ENCODE measurements around the gene KIRREL3. TPM values are rescaled to one million over a fixed set of nuclear protein-coding genes. Genes with fewer than 3 reads are reported as not detected.

The KIRREL3 gene
- total RNA-seq, 5 donors from 2014 or later (not counting 1 experiment from before 2014, with no cell fraction given): not detected

DNA sequence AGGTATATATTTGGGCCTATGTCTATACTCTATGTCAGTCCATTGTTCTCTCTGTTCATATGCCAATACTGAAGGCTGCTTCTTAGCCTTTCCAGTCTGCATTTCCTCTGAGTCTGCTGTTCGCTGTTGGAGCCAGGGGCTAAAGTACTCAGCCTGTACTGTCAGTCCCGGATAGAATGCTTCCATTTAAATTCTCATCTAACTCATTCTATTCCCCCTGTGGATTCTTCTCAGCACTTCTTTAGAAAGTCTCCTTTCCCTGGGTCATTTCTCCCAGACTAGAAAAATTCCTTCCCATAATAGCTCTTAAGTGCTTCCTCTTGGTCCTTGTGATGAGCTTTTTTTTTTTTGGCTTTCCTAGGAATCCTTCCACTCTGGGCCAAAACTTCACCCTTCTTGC, 293.1 kb downstream of the KIRREL3 start:
- Histone ChIP-seq H3K4me3 (ENCODE audit: control insufficient read depth in 1 of 2, extremely low read depth in 1 of 2, low read length in 1 of 2) (no peak overlapping the region), H3K9me3 (no peaks in the 10 kb centered on the region), H3K27ac (ENCODE audit: low read length) (no peak overlapping the region), H3K4me1 (ENCODE audit: control insufficient read depth in 1 of 2, extremely low read depth in 1 of 2, insufficient read depth in 2 of 2, low read length in 2 of 2) (no peaks in the 10 kb centered on the region), H3K27me3 (replicated peaks in 1 of 2; ENCODE audit: control insufficient read depth in 2 of 2, extremely low read depth in 1 of 2, insufficient read depth in 2 of 2, low read length in 1 of 2) (peaks cover 0 to 13% of the 10 kb centered on the region in 2 experiments), H3K36me3 (ENCODE audit: control insufficient read depth in 2 of 2, extremely low read depth in 1 of 2, insufficient read depth in 1 of 2, low read length in 1 of 2) (no peaks in the 10 kb centered on the region)
- DNase-seq (no peak), ATAC-seq (replicated peaks in 1 of 4) (no peak)
- no peak overlapping the region for H3K27ac Mint-ChIP-seq
- H3K27me3 Mint-ChIP-seq: peaks cover 5 to 25% of the 10 kb centered on the region in 2 donors
- WGBS (ENCODE audit: insufficient coverage): 79% methylated on average over 2 of the region's 2 CpGs
- no peak overlapping the region for H3K4me3 Mint-ChIP-seq
- no peaks in the 10 kb centered on the region for H3K9me3 Mint-ChIP-seq
- ChIA-PET CTCF (no interaction called here), POLR2A (no interaction called here)
- no peaks in the 10 kb centered on the region for H3K4me1 Mint-ChIP-seq
- no peaks in the 10 kb centered on the region for H3K36me3 Mint-ChIP-seq

DNA sequence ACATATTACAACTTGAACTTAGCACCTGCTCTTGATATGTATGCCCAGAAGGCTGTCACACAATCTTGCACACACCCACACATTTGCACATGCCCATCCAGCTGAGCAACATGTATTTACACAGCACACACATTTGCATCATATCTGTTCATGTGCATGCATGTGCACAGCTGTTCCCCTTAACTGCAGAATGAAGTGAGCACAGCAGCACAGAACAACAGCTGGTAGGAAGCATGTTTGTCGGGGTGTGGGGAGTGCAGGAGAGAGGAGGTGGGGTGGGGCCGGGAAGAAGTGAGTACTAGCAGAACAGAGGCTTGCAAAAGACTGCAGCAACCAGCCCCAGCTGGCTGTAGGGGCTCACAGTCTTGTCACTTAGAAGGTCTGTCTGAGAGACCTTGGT, 296.5 kb downstream of the KIRREL3 start:
- no peak overlapping the region for H3K4me3 Mint-ChIP-seq

DNA sequence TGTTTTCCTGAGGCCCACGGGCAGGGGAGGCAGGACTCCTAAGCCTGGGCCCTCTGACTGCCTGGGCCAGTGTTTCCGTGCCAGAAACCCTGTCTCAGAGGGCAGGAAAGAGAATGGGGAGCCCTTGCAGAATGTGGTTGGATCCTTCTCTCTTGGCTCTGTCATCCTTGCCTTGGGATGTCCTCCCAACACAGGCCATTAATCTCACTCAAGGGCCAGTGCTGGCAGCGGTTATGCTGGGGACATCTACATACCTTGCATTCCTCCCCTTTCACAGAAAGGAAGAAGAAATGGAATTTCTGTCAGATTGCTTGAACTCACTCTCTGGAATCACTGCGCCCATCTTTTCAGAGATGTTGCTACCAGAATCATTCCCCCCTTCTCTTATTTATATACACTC, 296.9 kb downstream of the KIRREL3 start:
- DNase-seq (no peak), ATAC-seq (replicated peaks in 1 of 4) (no peak)
- Histone ChIP-seq H3K4me1 (ENCODE audit: control insufficient read depth in 1 of 2, extremely low read depth in 1 of 2, insufficient read depth in 2 of 2, low read length in 2 of 2) (no peaks in the 10 kb centered on the region), H3K9me3 (no peaks in the 10 kb centered on the region), H3K36me3 (ENCODE audit: control insufficient read depth in 2 of 2, extremely low read depth in 1 of 2, insufficient read depth in 1 of 2, low read length in 1 of 2) (no peaks in the 10 kb centered on the region), H3K4me3 (ENCODE audit: control insufficient read depth in 1 of 2, extremely low read depth in 1 of 2, low read length in 1 of 2) (no peak overlapping the region), H3K27ac (ENCODE audit: low read length) (no peak overlapping the region), H3K27me3 (replicated peaks in 1 of 2; ENCODE audit: control insufficient read depth in 2 of 2, extremely low read depth in 1 of 2, insufficient read depth in 2 of 2, low read length in 1 of 2) (peaks cover 0 to 4% of the 10 kb centered on the region in 2 experiments)
- Mint-ChIP-seq H3K4me3 (no peak overlapping the region), H3K9me3 (no peaks in the 10 kb centered on the region), H3K36me3 (no peaks in the 10 kb centered on the region), H3K27ac (no peak overlapping the region), H3K4me1 (no peaks in the 10 kb centered on the region), H3K27me3 (peaks cover 1 to 2% of the 10 kb centered on the region in 2 donors)
- ChIA-PET CTCF (no interaction called here), POLR2A (no interaction called here)
- WGBS (ENCODE audit: insufficient coverage): 56% methylated on average over 2 of the region's 4 CpGs

More for the DNA sequence above, 296.5 kb downstream of the KIRREL3 start:
- H3K4me3 ChIP-seq (ENCODE audit: control insufficient read depth in 1 of 2, extremely low read depth in 1 of 2, low read length in 1 of 2): no peak overlapping the region
- no peak for DNase-seq
- no peak for ATAC-seq (replicated peaks in 1 of 4)
- Mint-ChIP-seq H3K27me3 (peaks cover 5% of the 10 kb centered on the region in 2 donors), H3K4me1 (no peaks in the 10 kb centered on the region), H3K9me3 (no peaks in the 10 kb centered on the region), H3K27ac (no peak overlapping the region), H3K36me3 (no peaks in the 10 kb centered on the region)
- CTCF ChIA-PET: no interaction called here
- H3K27ac ChIP-seq (ENCODE audit: low read length): no peak overlapping the region
- no peaks in the 10 kb centered on the region for H3K9me3 ChIP-seq
- POLR2A ChIA-PET: no interaction called here
- H3K4me1 ChIP-seq (ENCODE audit: control insufficient read depth in 1 of 2, extremely low read depth in 1 of 2, insufficient read depth in 2 of 2, low read length in 2 of 2): no peaks in the 10 kb centered on the region
- H3K36me3 ChIP-seq (ENCODE audit: control insufficient read depth in 2 of 2, extremely low read depth in 1 of 2, insufficient read depth in 1 of 2, low read length in 1 of 2): no peaks in the 10 kb centered on the region
- 52% methylated on average over 2 of the region's 2 CpGs for WGBS (ENCODE audit: insufficient coverage)
- H3K27me3 ChIP-seq (replicated peaks in 1 of 2; ENCODE audit: control insufficient read depth in 2 of 2, extremely low read depth in 1 of 2, insufficient read depth in 2 of 2, low read length in 1 of 2): peaks cover 0 to 3% of the 10 kb centered on the region in 2 experiments

DNA sequence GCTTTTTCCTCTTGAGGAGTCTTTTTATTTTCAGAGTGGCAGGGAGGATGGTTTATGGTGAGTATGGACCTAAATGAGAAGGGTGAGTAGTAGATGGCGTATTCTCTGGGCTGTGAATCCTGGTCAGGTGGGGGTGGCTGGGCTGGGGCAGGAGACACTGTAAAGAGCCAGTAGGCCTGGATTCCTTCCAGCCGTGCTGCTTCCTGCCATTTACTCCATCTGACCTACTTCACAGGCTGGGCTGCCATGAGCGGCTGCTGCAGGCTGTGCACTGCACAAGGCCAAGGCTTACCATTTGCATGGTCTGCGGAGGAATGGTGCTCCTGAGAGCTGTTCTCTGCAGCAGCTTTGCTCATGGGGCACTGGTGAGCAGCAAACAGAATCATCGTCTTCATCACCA, 297.6 kb downstream of the KIRREL3 start:
- no peak overlapping the region for H3K27ac Mint-ChIP-seq
- H3K4me3 Mint-ChIP-seq: no peak overlapping the region
- 80% methylated on average over 5 of the region's 5 CpGs for WGBS (ENCODE audit: insufficient coverage)
- Histone ChIP-seq H3K27me3 (replicated peaks in 1 of 2; ENCODE audit: control insufficient read depth in 2 of 2, extremely low read depth in 1 of 2, insufficient read depth in 2 of 2, low read length in 1 of 2) (peaks cover 0 to 9% of the 10 kb centered on the region in 2 experiments), H3K36me3 (ENCODE audit: control insufficient read depth in 2 of 2, extremely low read depth in 1 of 2, insufficient read depth in 1 of 2, low read length in 1 of 2) (no peaks in the 10 kb centered on the region), H3K27ac (ENCODE audit: low read length) (no peak overlapping the region), H3K9me3 (no peaks in the 10 kb centered on the region), H3K4me3 (ENCODE audit: control insufficient read depth in 1 of 2, extremely low read depth in 1 of 2, low read length in 1 of 2) (no peak overlapping the region), H3K4me1 (ENCODE audit: control insufficient read depth in 1 of 2, extremely low read depth in 1 of 2, insufficient read depth in 2 of 2, low read length in 2 of 2) (no peaks in the 10 kb centered on the region)
- no peaks in the 10 kb centered on the region for H3K36me3 Mint-ChIP-seq
- peaks cover 0 to 5% of the 10 kb centered on the region in 2 donors for H3K27me3 Mint-ChIP-seq
- DNase-seq (no peak), ATAC-seq (replicated peaks in 1 of 4) (no peak)
- POLR2A ChIA-PET: no interaction called here
- no peaks in the 10 kb centered on the region for H3K4me1 Mint-ChIP-seq
- CTCF ChIA-PET: no interaction called here
- H3K9me3 Mint-ChIP-seq: no peaks in the 10 kb centered on the region

DNA sequence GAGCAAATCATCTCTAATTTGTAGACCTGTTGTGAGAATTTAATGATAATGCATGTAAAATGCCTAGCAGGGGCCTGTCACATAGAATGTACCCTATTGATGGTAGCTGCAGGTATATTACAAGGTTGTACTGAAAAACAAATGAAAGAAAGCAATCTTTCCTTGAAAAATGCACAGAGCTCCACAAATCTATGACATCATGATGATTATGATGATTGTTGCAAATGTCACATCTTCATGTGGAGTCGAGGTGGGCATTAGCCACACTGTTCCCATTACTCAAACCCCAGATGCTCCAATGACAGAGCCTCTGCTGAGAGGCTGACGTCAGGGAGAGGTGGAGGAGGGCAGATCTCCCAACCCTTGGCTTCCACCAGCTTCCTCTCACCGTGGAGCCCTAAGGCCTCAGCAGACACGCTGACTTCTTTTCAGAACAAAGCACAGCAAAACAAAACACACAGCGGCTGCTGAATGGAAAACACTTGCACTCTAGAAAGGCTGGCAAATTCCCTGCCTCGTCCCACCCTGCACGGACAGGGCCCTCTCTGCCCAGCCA, 298.3 kb downstream of the KIRREL3 start:
- H3K36me3 Mint-ChIP-seq: no peaks in the 10 kb centered on the region
- H3K27ac ChIP-seq (ENCODE audit: low read length): no peak overlapping the region
- H3K36me3 ChIP-seq (ENCODE audit: control insufficient read depth in 2 of 2, extremely low read depth in 1 of 2, insufficient read depth in 1 of 2, low read length in 1 of 2): no peaks in the 10 kb centered on the region
- H3K27me3 ChIP-seq (replicated peaks in 1 of 2; ENCODE audit: control insufficient read depth in 2 of 2, extremely low read depth in 1 of 2, insufficient read depth in 2 of 2, low read length in 1 of 2): peaks cover 0 to 9% of the 10 kb centered on the region in 2 experiments
- H3K9me3 ChIP-seq: no peaks in the 10 kb centered on the region
- WGBS (ENCODE audit: insufficient coverage): 81% methylated on average over 5 of the region's 7 CpGs
- H3K4me3 ChIP-seq (ENCODE audit: control insufficient read depth in 1 of 2, extremely low read depth in 1 of 2, low read length in 1 of 2): no peak overlapping the region
- CTCF ChIA-PET: no interaction called here
- H3K4me3 Mint-ChIP-seq: no peak overlapping the region
- H3K4me1 ChIP-seq (ENCODE audit: control insufficient read depth in 1 of 2, extremely low read depth in 1 of 2, insufficient read depth in 2 of 2, low read length in 2 of 2): no peaks in the 10 kb centered on the region
- no peak for ATAC-seq (replicated peaks in 1 of 4)
- no peak overlapping the region for H3K27ac Mint-ChIP-seq
- DNase-seq: no peak
- H3K27me3 Mint-ChIP-seq: peaks cover 0 to 5% of the 10 kb centered on the region in 2 donors
- no peaks in the 10 kb centered on the region for H3K9me3 Mint-ChIP-seq
- POLR2A ChIA-PET: no interaction called here
- no peaks in the 10 kb centered on the region for H3K4me1 Mint-ChIP-seq

DNA sequence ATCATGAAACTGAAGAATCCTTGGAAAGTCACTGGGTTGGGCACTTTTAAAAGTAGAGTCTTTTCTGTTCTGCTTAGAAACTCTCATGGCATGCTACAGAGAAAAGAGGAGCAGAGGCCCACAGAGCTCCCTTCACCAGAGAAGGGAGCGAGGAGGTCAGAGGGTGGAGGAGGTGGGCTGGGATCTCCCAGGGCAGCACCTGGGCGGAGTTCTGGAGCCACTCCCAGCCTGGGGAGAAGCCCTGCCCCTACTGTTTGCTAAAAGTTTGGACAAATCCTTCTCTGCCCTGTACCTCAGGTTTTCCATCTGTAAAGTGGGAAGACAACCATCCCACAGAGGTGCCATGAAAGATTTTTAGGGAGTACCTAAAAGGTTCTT, 299.1 kb downstream of the KIRREL3 start:
- Histone ChIP-seq H3K27me3 (replicated peaks in 1 of 2; ENCODE audit: control insufficient read depth in 2 of 2, extremely low read depth in 1 of 2, insufficient read depth in 2 of 2, low read length in 1 of 2) (peaks cover 0 to 9% of the 10 kb centered on the region in 2 experiments), H3K4me1 (ENCODE audit: control insufficient read depth in 1 of 2, extremely low read depth in 1 of 2, insufficient read depth in 2 of 2, low read length in 2 of 2) (no peaks in the 10 kb centered on the region), H3K4me3 (ENCODE audit: control insufficient read depth in 1 of 2, extremely low read depth in 1 of 2, low read length in 1 of 2) (no peak overlapping the region), H3K36me3 (ENCODE audit: control insufficient read depth in 2 of 2, extremely low read depth in 1 of 2, insufficient read depth in 1 of 2, low read length in 1 of 2) (no peaks in the 10 kb centered on the region), H3K9me3 (no peaks in the 10 kb centered on the region), H3K27ac (ENCODE audit: low read length) (no peak overlapping the region)
- Mint-ChIP-seq H3K4me3 (no peak overlapping the region), H3K9me3 (no peaks in the 10 kb centered on the region), H3K4me1 (no peaks in the 10 kb centered on the region), H3K27ac (no peak overlapping the region), H3K36me3 (no peaks in the 10 kb centered on the region), H3K27me3 (peaks cover 0 to 5% of the 10 kb centered on the region in 2 donors)
- no CpG with 5 or more reads among the region's 2 CpGs for WGBS (ENCODE audit: insufficient coverage)
- POLR2A ChIA-PET: no interaction called here
- CTCF ChIA-PET: interaction anchor here in 1 of 2 donors (0.7 kb wide), 1 partner anchor 15 kb away, joined by 3 read pairs; no protein-coding TSS in a partner anchor
- DNase-seq (no peak), ATAC-seq (replicated peaks in 1 of 4) (no peak)
